ENCODE measurements around the gene REXO5.

Gene REXO5

DNA sequence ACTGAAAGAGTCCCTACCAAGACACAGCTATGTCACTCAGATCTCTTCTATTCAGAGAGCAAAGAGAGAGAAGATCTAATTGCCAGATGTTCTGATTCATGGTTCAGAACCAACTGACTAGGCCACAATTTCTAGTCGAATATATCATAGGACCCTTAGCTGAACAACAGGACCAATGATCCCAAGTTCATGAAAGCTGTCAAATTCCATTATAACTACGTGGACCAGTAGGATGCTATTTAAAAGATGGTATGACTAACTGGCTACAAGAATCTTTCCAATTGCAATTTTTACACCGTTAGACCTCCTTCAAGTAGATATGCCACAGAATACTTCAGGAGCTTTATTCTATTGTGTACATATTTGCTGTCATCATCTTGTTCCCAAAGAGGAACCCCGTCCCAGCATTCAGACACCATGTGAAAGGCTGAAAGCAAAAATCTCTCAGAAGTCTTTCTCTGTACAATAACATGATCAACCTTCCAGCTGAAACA, 67.8 kb downstream of the REXO5 start:
- no peak for DNase-seq (ENCODE audit: low spot score)

DNA sequence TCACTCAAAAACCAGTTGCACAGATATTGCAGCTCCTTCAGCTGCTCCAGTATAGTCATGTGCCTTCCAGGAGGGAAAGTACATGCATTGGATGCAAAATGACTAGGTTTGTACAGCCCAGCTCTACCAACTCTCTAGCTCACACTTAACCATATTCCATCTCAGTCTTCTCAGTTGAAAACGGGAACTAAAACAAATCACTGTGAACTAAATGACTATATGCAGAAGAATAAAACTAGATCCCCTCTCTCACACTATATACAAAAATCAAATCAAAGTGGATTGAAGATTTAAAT, 69.0 kb downstream of the REXO5 start:
- DNase-seq (ENCODE audit: low spot score), result peak; percentile 37

DNA sequence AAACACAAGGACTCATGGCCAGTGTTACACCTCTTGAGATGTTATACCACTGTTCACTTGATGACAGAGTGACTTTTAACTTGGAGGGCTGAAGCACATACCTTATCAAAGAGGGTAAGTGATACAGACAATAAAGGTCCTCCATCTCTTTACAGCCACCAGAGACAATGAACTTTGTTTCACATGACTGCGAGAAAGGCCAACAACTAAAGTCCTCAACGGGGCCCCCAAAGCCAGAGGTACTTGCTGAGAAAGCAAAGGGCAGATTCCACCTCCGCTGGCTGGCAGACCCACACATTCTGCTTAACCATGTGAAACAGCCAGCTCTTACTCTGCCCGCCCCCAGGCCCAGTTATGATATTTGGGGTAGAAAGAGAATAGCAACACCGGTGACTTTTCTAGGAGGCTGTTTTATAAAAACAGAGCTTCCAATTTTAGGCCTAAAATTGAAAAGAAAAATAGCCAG, 72.4 kb downstream of the REXO5 start:
- no peak for DNase-seq (ENCODE audit: low spot score)

DNA sequence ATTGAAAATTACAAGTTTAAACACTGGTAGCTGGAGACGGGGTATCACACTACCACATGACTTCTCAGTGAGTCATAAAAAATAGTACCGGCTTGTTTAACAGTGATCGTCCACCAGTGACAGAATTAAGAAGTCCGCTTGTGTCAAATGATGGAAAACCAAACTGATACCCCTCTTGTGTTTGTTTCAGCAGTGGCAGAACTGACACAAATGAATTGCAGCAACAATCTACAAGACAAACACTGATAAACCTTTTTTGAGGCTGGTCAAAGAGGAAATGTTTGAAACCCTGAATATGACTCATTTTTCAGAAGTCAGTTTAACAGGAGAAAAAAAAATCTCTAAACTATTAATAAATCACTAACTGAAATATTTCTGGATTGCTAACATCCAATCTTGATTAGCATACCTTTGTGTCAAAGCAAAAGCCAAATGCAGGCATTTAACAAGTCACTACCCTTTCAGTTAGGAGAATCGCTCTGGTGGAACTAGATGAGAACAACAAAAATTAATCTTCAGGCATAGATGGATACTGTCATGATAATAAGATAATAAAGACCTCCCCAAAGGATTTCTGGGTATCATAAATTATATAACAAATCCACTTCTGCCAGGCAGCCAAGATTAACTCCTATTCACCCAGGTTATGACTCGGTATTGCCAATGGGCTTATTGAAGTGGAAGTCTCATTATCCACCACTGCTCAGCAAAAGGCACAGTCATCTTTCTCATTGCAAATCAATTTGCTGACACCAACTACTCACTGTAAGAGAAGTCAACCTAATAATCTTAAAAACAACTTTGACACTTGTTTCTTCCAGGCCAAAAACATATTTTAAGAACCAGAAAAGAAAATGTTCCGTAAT, 73.1 kb downstream of the REXO5 start:
- no peak for DNase-seq (ENCODE audit: low spot score)

DNA sequence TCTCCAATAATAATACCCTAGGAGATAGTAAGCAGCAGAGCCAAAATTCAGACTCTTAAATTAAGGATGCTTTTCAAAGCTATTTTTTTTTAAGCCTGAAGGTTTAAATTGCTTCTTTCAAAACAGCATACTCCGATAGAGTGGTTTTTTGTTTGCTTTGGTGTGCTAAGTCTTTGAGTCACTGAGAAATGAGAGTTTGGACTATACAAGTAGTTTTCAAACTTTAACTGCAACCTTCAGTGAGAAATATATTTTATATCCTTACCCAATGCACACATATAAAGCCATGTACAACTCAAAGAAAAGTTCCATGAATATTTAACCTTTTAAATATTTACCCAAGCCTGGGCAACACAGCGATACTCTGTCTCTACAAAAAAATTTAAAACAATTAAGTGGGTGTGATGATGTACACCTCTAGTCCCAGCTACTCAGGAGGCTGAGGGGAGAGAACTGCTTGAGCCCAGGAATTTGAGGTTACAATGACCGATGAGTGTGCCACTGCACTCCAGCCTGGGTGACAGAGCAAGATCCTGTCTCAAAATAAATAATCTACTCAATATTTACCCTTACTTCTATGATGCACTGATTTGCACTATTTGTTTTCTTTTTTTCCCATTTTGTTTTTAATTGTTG, 74.7 kb downstream of the REXO5 start:
- DNase-seq (ENCODE audit: low spot score), result no peak

DNA sequence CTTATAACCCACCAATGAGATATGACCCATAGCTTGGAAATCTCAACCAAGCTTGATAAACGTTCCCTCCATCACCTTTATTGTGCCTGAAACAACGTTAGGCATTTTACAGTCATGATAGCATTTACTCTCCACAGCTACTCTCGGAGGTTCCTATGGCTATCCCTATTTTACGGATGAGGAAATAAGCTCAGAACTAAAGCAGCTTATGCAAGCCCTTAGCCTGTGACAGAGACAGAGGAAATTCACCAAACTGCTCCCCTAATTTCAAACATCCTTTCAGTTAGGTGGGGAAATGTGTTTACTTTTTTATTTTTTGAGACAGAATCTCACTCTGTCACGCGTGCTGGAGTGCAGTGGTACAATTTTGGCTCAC, 75.2 kb downstream of the REXO5 start:
- no peak for DNase-seq (ENCODE audit: low spot score)

DNA sequence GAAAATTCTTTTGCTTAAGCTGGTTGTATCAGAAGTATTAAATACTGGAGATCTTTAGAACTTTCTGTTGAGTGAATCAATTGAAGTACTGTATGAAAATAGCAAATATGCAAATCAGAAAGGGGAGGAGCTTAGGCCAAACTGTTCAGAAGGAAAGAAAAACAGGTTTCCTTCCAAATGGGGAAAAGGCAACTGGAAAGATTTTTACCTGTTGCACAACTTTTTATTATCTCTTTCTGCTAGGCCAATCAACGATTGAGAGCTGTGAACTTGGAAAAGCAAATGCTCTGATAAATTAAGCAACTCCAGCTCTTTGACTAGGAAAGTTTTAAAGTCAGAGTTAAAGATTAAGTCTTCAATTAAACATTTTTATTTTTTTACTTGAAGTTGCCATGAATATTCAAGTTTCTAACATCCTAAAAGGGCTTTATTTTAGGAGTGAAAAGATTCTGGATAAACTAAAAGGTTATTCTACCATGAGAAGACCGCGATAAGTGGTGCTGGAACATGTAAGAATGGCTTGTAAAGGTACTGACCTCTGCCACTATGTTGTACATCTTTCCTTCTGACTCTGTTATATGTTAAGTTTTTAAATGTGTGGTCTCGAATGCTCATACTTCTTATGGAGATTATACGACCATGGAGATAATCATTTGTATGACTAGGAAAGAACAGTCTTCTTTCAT, 77.4 kb downstream of the REXO5 start:
- no peak for DNase-seq (ENCODE audit: low spot score)

DNA sequence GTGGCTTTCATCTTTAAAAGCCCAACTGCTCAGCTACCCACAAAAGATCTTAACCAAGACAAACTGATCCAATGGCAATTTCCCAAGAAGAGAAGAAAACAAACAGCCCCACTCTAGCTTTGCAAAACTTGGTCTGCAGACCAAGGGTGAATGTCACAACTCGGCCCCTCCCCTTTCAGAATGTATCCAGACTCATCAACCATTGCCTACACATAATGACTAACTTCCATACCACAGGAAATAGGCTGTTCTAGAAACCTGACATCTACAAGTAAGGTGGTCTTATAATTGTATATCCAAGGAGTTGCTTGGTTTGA, 77.9 kb downstream of the REXO5 start:
- DNase-seq (ENCODE audit: low spot score), result no peak

DNA sequence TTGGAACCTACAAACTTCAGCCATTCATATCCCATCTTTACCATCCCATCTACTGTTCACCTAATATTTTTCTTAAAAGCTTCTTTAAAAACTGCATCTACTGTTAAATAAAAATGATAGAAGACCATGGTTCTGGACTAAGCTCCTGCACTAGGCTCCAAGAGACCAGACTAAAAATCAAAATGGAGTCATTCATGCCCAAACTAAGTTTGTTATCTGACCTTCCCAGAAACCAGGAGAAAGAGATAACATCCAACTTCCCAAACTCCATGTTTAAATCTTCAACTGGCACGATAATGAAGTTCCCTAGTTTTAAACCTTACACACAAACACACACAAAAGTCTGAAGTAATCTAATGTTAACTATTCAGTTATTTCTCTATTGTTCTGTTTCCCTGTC, 80.0 kb downstream of the REXO5 start:
- DNase-seq (ENCODE audit: low spot score), result no peak

DNA sequence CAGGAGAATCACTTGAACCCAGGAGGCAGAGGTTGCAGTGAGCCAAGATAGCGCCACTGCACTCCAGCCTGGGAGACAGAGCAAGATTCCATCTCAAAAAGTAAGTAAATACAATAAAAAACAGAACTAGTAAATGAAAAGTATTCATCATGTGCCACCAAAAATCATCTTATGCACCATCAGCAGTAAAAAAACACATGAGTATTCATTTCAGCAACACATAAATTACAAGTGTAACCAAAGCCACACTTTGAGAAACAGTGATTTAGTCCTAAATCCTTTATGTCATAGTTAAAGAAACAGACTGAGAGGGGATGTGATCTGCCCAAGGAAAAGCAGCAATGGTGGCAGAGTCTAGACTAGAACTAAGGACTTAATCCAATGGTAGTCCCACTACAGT, 80.9 kb downstream of the REXO5 start:
- no peak for DNase-seq (ENCODE audit: low spot score)

DNA sequence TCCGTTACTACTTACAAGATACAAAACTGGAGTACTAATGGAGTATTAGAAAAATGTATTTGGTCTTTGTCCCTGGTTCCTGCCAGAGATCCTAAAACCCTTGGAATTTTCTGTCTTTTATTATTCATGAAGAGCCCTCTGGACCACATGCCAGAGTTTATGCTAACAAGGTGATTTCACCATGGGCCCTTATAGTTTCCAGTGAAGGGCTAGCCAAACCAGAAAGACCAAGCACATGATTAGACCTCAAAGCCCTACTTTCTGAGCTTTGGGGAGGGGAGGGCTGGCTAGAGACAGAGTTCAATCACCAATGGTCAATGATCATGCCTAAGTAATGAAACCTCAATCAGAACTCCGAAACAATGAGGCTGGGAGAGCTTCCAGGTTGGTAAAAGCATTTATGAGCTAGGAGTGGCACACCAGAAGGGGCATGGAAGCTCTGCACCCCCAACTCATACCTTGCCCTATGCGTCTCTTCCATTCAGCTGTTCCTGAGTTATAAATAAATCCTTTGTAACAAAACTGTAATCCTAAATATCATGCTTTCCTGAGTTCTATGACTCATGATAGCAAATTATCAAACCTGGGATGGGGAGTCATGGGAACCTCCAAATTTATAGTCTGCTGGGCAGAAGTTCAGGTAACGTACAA, 83.4 kb downstream of the REXO5 start:
- no peak for DNase-seq (ENCODE audit: low spot score)

DNA sequence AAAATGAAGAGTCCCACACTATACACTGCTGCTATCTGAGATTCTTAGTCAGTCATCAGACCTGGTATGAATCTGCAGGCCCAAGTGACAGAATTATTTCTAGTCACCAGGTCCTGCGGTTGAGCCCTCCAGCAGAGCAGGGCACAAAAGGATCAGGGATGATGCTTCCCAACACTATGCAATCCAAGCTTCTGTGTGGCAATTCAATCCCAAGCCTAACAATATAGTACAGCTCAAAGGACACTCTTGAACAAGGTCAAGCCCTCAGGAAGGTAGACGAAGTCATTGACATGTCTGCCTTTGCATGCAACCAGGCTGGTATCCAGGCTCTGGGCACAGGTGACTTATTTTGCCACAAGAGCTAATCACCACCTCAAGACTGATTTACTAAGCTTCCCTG, 88.1 kb downstream of the REXO5 start:
- no peak for DNase-seq (ENCODE audit: low spot score)

DNA sequence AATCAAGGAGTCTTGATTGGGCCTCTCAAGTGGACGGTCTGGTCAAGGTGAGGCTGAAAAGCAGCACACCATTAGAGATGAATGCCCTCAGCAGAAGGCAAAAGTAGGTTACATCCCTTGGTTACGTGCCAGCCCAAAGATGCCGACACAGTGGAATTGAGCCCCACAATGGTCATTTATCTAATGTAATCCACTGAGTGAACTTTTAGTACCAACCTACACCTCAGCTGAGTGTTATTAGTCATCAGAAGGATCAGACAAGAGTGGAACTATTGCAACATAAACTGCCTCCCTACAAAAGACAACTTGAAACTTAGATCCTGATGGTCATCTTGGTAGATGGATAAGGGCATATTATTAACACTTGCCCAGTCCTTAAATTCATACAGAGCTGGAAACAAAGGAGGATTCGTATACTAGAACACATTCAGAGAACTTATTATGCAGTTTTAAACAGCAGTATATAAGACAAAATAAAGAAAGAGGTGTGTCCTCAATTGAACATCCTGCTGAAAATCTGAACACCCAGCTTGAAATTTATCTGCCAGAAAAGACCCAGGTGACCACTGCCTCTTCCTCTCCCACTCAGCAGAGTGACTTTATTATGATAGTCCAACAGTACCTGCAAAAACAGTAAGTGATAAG, 91.0 kb downstream of the REXO5 start:
- no peak for DNase-seq (ENCODE audit: low spot score)

DNA sequence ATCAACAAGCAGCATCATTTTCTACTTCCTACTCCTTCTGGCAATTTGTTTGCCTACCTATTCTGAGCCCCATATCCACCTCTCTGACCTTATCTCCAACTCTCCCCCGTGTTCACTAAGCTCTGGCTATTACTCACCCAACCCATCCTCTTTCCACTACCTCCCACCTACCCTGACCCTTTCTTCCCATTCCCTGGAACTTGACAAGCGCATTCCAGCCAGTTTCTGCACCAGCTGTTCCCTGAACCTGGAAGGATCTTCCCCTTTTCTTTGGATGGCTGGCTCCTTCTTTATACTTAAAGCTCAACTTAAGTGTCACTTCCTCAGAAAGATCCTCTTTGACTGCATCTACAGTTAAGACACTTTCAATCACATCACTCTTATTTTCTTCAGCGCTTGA, 91.6 kb downstream of the REXO5 start:
- DNase-seq (ENCODE audit: low spot score), result no peak

DNA sequence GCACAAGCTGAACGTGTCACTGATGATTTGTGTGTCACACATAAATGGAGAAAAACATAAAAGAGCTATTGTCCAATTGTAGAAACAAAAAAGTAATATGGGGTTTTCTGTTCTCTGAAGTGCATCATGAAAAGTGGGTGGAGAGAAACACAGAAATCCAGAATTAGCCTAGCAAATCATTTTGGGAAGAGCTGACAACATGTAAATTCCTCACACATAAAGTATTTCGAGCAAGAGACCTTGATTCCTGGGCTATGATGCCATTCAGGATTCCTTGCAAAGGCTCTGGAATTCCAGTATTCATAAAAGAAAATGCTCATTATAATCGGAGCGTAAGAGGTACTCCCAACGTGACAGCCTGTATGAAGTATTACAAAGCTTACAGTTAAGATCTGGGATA, 92.7 kb downstream of the REXO5 start:
- DNase-seq (ENCODE audit: low spot score), result peak; percentile 57
